Progenitor cell of endocrine pancreas (in vitro differentiated cells): ENCODE data around the gene BLOC1S1. TPM values are rescaled to one million over a fixed set of nuclear protein-coding genes. Genes with fewer than 3 reads are reported as not detected.

Experiments
- DNase-seq: peaks from one replicate; pipeline ENCODE4 v3.0.0; 2021; ENCODE audit warnings: low spot score; ENCODE audit not compliant: unreplicated experiment
- H3K27ac Mint-ChIP-seq: 2 replicates; pipeline ENCODE4 v1.8.0; 2021; ENCODE audit warnings: mild to moderate bottlenecking, moderate library complexity, mixed read lengths
- H3K27me3 Mint-ChIP-seq: 2 replicates; pipeline ENCODE4 v1.8.0; 2021; ENCODE audit warnings: mixed read lengths
- H3K36me3 Mint-ChIP-seq: 2 replicates; pipeline ENCODE4 v1.8.0; 2022; ENCODE audit warnings: mixed read lengths; ENCODE audit not compliant: insufficient read depth
- H3K4me1 Mint-ChIP-seq: 2 replicates; pipeline ENCODE4 v1.8.0; 2021; ENCODE audit warnings: low read depth, mixed read lengths
- H3K4me3 Mint-ChIP-seq: 2 replicates; pipeline ENCODE4 v1.8.0; 2021; ENCODE audit warnings: low read depth, mild to moderate bottlenecking, moderate library complexity, mixed read lengths
- H3K9me3 Mint-ChIP-seq: 2 replicates; pipeline ENCODE4 v1.8.0; 2021; ENCODE audit warnings: low read depth, mixed read lengths
- CTCF ChIP-seq: fragments of 200-600 bp; sonication (generic); IDR thresholded peaks from one replicate; pipeline ENCODE4 v1.5.0; 2021; ENCODE audit warnings: antibody characterized with exemption, mild to moderate bottlenecking; ENCODE audit not compliant: unreplicated experiment
- total RNA-seq: library from RNA; stranded (reverse); gene quantifications from 2 replicates; pipeline ENCODE4 v1.2.1, GENCODE V29; 2021

BLOC1S1 gene
- total RNA-seq, 1 donor from 2014 or later = 65.8 TPM

DNA sequence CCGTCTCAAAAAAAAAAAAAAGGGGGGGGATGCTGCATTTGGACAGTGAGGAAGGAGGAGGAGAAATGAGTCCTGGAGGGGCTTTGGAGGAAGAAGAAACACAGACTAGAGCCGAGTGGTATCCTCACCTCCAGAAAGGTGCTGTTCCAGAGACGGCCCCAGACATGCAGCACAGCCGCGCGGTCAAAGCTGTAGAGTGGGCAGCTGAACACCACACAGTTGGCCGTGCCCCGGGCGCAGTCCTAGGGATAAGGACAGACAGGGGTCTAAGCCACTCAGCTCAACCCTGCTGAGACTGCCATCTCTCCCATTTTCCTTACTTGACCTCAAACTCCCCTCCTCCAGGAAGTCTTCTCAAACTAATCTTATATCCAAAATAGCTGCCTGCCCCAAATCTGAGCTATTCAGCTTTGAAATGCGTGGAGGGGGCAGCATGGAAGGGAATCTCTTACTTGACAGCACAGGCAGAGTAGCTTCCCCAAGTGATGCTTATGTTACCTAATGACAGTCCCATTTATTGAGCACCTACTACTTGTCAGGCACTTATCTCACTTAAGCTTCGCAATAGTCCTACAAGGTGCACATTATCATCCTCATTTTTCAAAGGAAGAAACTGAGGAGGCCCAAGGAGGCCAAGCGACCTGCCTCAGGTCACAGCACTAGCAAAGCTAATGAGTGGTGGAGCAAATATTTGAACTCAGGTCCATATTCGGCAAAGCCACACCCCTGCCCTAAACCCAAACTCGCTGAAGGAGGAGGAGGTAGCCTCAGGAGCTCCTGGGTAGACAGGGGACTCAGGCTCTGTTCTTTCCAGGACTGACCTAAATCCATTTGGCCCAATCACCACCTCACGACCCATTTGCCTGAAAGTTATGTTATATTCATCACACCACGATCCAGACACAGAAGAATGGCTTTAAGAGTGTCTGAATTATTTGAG, 26.9 kb upstream of the BLOC1S1 start:
- TF ChIP-seq CTCF = no peak
- no peak for DNase-seq
- peaks cover 2% of the 10 kb centered on the region for H3K36me3 Mint-ChIP-seq
- peaks cover 7% of the 10 kb centered on the region for H3K27me3 Mint-ChIP-seq
- no peak overlapping the region for H3K4me3 Mint-ChIP-seq
- H3K27ac Mint-ChIP-seq = no peak overlapping the region
- no peaks in the 10 kb centered on the region for H3K4me1 Mint-ChIP-seq
- no peaks in the 10 kb centered on the region for H3K9me3 Mint-ChIP-seq

DNA sequence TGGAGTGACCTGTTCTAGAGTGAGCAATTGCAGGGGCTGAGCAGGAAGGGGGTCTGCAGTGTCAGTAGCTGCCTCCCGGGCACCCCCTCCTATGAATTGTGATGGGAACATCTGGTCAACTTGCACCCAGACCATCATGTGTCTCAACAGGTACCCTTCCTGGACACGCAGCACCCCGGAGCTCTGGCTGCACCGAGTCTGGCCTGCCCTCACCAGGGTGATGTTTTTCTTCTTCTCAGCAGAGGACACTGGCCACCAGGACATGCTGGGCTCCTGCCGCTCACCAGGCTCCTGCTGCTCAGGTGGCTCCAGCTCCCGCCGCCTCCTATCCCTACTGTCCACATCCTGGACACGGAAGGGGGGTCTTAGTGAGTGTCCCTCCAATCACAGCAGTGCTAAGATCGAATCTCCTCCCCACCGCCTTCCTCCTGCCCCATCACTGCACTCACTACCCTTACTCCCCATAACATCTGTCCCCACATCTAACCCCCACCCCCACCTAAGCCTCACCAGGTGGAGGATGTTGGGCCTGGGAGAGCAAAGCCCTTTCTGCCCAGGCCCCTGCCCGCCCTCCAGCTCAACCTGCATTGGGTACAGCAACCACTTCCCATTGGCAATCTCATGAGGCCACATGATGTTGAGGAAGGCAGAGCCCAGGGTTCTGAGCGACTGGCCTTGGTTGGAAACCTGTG, 23.1 kb upstream of the BLOC1S1 start:
- no peak for TF ChIP-seq CTCF
- H3K36me3 Mint-ChIP-seq = no peaks in the 10 kb centered on the region
- DNase-seq = no peak
- H3K9me3 Mint-ChIP-seq = no peaks in the 10 kb centered on the region
- peaks cover 10% of the 10 kb centered on the region for H3K27me3 Mint-ChIP-seq
- H3K4me3 Mint-ChIP-seq = no peak overlapping the region
- H3K27ac Mint-ChIP-seq = no peak overlapping the region
- no peaks in the 10 kb centered on the region for H3K4me1 Mint-ChIP-seq

DNA sequence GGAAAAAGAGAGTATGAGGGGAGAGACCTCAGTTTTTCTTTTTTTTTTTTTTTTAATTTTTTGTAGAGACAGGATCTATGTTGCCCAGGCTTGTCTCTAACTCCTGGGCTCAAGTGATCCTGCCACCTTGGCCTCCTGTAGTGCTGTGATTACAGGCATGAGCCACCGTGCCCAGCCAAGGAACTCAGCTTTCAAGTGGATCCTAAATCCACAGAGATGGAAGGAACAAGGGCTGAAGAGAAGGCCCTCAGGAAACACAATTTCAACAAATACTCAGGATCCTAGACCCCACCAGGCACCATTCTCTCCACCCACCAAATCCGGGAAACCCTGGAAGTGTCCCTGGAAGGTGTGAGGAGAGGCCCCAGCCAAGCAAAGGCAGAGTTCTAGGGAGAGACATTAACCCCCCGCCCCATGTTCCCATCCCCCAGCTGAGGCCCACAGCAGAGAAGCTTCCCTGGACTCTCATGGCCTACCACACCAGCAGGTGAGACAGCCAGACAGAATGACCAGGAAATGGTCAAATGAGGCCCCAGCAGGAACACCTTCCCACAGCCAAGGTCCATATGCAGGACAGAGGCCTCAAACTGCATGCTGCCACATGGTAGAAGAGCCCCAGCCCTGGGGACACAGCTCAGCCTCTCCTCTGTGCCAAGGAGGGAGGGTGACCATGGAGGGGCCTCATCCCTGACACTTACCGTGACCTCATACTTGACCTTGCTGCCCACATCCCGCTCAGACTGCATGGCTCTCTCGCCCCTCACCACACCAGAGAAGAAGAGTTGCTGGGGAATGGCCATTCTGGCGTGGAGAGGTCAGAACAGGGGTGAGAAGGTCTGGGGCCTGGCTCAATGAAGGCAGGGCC, 22.3 kb upstream of the BLOC1S1 start:
- no peak overlapping the region for H3K4me3 Mint-ChIP-seq
- H3K4me1 Mint-ChIP-seq = no peaks in the 10 kb centered on the region
- no peak overlapping the region for H3K27ac Mint-ChIP-seq
- peaks cover 14% of the 10 kb centered on the region for H3K27me3 Mint-ChIP-seq
- H3K9me3 Mint-ChIP-seq = no peaks in the 10 kb centered on the region
- no peak for DNase-seq
- TF ChIP-seq CTCF = no peak
- H3K36me3 Mint-ChIP-seq = no peaks in the 10 kb centered on the region

GRCh38 chr12:55694188-55694515, 21.7 kb upstream of the BLOC1S1 start:
- no peak for TF ChIP-seq CTCF
- Mint-ChIP-seq H3K4me1 (no peaks in the 10 kb centered on the region), H3K27me3 (peaks cover 17% of the 10 kb centered on the region), H3K36me3 (no peaks in the 10 kb centered on the region), H3K27ac (no peak overlapping the region), H3K9me3 (no peaks in the 10 kb centered on the region), H3K4me3 (no peak overlapping the region)
- DNase-seq = no peak

- H3K4me1 Mint-ChIP-seq = no peaks in the 10 kb centered on the region
- no peak overlapping the region for H3K27ac Mint-ChIP-seq
These were observed 21.2 kb upstream of the BLOC1S1 start for GRCh38 chr12:55694651-55695050.

More at GRCh38 chr12:55694651-55695050, 21.2 kb upstream of the BLOC1S1 start:
- TF ChIP-seq CTCF = no peak
- no peak overlapping the region for H3K4me3 Mint-ChIP-seq
- peaks cover 17% of the 10 kb centered on the region for H3K27me3 Mint-ChIP-seq
- no peaks in the 10 kb centered on the region for H3K36me3 Mint-ChIP-seq
- H3K9me3 Mint-ChIP-seq = no peaks in the 10 kb centered on the region
- no peak for DNase-seq
